ENCODE measurements around the gene MAP3K9. TPM values are rescaled to one million over a fixed set of nuclear protein-coding genes. Genes with fewer than 3 reads are reported as not detected.

The MAP3K9 gene
- total and polyA plus RNA-seq, 10 donors: 0.42 to 8.0 (median 3.7) TPM

DNA sequence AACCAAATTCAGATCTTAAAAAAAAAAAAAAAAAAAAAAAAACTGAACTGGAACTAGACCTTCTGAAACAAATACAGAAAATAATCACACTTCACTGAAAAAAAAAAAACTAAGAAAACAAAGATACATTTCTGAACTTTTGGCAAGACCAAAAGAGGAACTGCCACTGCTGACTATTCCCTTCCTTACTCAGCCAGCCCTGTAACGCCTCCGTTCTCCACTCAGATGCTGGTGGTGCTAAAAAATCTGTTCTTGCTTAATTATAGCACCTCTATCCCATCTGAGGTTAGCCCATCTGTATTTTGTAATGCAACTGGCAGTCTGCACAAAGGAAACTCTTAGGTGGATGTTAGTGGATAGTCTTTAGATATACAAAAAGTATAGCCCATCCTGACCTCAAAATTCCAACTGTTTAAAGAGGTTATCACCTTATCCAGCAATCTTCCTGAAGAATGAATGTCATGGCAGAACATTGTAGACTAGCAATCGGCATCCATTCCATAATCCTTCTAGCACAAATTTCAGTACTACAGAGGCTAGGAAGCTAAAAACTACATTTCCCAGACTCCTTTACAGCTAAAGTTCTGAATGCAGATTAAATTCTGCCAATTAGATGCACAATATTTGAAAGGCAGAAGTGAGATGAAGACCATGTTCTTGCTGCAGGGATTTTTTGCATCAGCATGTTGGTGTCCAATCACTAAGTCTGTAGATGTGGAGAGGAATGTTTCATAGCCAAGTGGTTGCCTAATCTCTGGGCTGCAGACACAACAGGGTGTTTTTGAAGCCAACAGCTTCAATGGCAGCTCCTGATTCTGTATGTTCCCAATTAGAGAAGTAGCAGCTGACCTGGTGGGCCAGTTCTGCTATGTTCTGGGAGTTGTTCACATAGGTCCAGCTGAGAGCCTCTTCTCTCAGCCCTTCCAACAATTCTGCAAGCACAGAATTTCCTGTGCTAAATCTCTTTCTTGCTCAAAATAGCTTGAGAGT, 5.7 kb downstream of the MAP3K9 start:
- Histone ChIP-seq H3K4me1 (peaks cover 0 to 31% (median 16%) of the 10 kb centered on the region in 6 donors), H3K9me3 (no peaks in the 10 kb centered on the region), H3K27me3 (replicated peaks in 1 of 7) (peaks cover 0 to 25% (median 0%) of the 10 kb centered on the region in 7 donors), H3K4me3 (peak overlapping the region in 1 of 8 donors; percentile 10), H3K27ac (peak overlapping the region in 4 of 8 donors; percentile 2 to 37 (median 18)), H3K36me3 (peaks cover 0 to 21% (median 4%) of the 10 kb centered on the region in 6 donors)
- TF ChIP-seq, protein P1, sequence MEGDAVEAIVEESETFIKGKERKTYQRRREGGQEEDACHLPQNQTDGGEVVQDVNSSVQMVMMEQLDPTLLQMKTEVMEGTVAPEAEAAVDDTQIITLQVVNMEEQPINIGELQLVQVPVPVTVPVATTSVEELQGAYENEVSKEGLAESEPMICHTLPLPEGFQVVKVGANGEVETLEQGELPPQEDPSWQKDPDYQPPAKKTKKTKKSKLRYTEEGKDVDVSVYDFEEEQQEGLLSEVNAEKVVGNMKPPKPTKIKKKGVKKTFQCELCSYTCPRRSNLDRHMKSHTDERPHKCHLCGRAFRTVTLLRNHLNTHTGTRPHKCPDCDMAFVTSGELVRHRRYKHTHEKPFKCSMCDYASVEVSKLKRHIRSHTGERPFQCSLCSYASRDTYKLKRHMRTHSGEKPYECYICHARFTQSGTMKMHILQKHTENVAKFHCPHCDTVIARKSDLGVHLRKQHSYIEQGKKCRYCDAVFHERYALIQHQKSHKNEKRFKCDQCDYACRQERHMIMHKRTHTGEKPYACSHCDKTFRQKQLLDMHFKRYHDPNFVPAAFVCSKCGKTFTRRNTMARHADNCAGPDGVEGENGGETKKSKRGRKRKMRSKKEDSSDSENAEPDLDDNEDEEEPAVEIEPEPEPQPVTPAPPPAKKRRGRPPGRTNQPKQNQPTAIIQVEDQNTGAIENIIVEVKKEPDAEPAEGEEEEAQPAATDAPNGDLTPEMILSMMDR (IDR thresholded peaks at IDR 0.05 in 8 of 11, conservative IDR thresholded peaks at IDR 0.05 in 3 of 11): no peak
- TF ChIP-seq POLR2A (IDR thresholded peaks at IDR 0.05) (no peak), POLR2AphosphoS5 (IDR thresholded peaks at IDR 0.05) (no peak)
- DNase-seq: no peak
- intact Hi-C loops (cut with DNase I; ENCODE audit: low total_unique reads): loop anchor here (10.0 kb wide), 1 partner anchor 179 kb away; no protein-coding TSS in a partner anchor
- WGBS, 5 donors: 50 to 64% (median 53%) methylated on average over 3 of the region's 3 CpGs

- H3K27me3 ChIP-seq (replicated peaks in 1 of 7): peaks cover 0 to 13% (median 0%) of the 10 kb centered on the region in 7 donors
- H3K27ac ChIP-seq: peak overlapping the region in 2 of 8 donors; percentile 34 to 69
- peaks cover 0 to 21% (median 4%) of the 10 kb centered on the region in 6 donors for H3K36me3 ChIP-seq
- H3K4me3 ChIP-seq: no peak overlapping the region
- intact Hi-C loops (cut with DNase I; ENCODE audit: low total_unique reads): loop anchor here (10.0 kb wide), 1 partner anchor 178 kb away; no protein-coding TSS in a partner anchor
- H3K4me1 ChIP-seq: peaks cover 0 to 20% (median 7%) of the 10 kb centered on the region in 6 donors
- no peaks in the 10 kb centered on the region for H3K9me3 ChIP-seq
- TF ChIP-seq POLR2A (IDR thresholded peaks at IDR 0.05) (no peak), POLR2AphosphoS5 (IDR thresholded peaks at IDR 0.05) (no peak)
- TF ChIP-seq, protein P1 (IDR thresholded peaks at IDR 0.05 in 8 of 11, conservative IDR thresholded peaks at IDR 0.05 in 3 of 11): no peak
- 83 to 100% (median 90%) methylated on average over 1 of the region's 1 CpG for WGBS, 5 donors
- DNase-seq: no peak
Measured at GRCh38 chr14:70802379-70802778, 6.9 kb downstream of the MAP3K9 start.

DNA sequence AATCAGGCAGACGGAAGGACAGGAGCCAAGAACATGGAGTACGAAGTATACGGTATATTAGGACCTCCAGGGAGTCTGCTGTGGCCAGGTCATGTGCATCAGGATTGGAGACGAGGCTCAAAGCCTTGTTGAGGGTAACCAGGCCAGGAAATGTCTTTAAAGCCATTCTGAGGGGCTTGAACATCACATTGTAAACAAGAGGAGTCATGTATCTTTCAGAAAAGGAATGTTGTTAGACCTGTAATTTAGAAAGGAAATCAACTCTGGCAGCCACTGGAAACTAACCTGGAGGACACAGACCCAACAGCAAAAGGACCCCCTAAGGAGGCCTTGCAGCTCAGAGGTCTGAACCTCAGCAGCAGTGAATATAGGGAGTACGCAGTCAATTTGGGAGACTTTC, 7.5 kb downstream of the MAP3K9 start:
- Histone ChIP-seq H3K9me3 (no peaks in the 10 kb centered on the region), H3K4me3 (no peak overlapping the region), H3K4me1 (peaks cover 0 to 20% (median 7%) of the 10 kb centered on the region in 6 donors), H3K27ac (no peak overlapping the region), H3K27me3 (replicated peaks in 1 of 7) (peaks cover 0 to 8% (median 0%) of the 10 kb centered on the region in 7 donors), H3K36me3 (peaks cover 0 to 21% (median 4%) of the 10 kb centered on the region in 6 donors)
- TF ChIP-seq POLR2AphosphoS5 (IDR thresholded peaks at IDR 0.05) (no peak), POLR2A (IDR thresholded peaks at IDR 0.05) (no peak)
- TF ChIP-seq, protein P1 (IDR thresholded peaks at IDR 0.05 in 8 of 11, conservative IDR thresholded peaks at IDR 0.05 in 3 of 11): no peak
- no peak for DNase-seq
- 88 to 95% (median 91%) methylated on average over 5 of the region's 5 CpGs for WGBS, 5 donors
- intact Hi-C loops (cut with DNase I; ENCODE audit: low total_unique reads): loop anchor here (10.0 kb wide), 1 partner anchor 177 kb away; no protein-coding TSS in a partner anchor

- Histone ChIP-seq H3K4me3 (no peak overlapping the region), H3K27me3 (replicated peaks in 1 of 7) (no peaks in the 10 kb centered on the region), H3K9me3 (no peaks in the 10 kb centered on the region), H3K27ac (no peak overlapping the region), H3K36me3 (peaks cover 0 to 34% (median 4%) of the 10 kb centered on the region in 6 donors), H3K4me1 (no peaks in the 10 kb centered on the region)
- no peak for DNase-seq
- no peak for TF ChIP-seq POLR2AphosphoS5 (IDR thresholded peaks at IDR 0.05)
- no peak for TF ChIP-seq POLR2A (IDR thresholded peaks at IDR 0.05)
- TF ChIP-seq, protein P1 (IDR thresholded peaks at IDR 0.05 in 8 of 11, conservative IDR thresholded peaks at IDR 0.05 in 3 of 11): no peak
- intact Hi-C loops (cut with DNase I; ENCODE audit: low total_unique reads): no loop called here
- WGBS, 5 donors: 94 to 98% (median 98%) methylated on average over 8 of the region's 8 CpGs
Measured at GRCh38 chr14:70796551-70796950, 12.8 kb downstream of the MAP3K9 start.
